ENCODE results near the gene NEFH.

Gene NEFH, protein sequence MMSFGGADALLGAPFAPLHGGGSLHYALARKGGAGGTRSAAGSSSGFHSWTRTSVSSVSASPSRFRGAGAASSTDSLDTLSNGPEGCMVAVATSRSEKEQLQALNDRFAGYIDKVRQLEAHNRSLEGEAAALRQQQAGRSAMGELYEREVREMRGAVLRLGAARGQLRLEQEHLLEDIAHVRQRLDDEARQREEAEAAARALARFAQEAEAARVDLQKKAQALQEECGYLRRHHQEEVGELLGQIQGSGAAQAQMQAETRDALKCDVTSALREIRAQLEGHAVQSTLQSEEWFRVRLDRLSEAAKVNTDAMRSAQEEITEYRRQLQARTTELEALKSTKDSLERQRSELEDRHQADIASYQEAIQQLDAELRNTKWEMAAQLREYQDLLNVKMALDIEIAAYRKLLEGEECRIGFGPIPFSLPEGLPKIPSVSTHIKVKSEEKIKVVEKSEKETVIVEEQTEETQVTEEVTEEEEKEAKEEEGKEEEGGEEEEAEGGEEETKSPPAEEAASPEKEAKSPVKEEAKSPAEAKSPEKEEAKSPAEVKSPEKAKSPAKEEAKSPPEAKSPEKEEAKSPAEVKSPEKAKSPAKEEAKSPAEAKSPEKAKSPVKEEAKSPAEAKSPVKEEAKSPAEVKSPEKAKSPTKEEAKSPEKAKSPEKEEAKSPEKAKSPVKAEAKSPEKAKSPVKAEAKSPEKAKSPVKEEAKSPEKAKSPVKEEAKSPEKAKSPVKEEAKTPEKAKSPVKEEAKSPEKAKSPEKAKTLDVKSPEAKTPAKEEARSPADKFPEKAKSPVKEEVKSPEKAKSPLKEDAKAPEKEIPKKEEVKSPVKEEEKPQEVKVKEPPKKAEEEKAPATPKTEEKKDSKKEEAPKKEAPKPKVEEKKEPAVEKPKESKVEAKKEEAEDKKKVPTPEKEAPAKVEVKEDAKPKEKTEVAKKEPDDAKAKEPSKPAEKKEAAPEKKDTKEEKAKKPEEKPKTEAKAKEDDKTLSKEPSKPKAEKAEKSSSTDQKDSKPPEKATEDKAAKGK

DNA sequence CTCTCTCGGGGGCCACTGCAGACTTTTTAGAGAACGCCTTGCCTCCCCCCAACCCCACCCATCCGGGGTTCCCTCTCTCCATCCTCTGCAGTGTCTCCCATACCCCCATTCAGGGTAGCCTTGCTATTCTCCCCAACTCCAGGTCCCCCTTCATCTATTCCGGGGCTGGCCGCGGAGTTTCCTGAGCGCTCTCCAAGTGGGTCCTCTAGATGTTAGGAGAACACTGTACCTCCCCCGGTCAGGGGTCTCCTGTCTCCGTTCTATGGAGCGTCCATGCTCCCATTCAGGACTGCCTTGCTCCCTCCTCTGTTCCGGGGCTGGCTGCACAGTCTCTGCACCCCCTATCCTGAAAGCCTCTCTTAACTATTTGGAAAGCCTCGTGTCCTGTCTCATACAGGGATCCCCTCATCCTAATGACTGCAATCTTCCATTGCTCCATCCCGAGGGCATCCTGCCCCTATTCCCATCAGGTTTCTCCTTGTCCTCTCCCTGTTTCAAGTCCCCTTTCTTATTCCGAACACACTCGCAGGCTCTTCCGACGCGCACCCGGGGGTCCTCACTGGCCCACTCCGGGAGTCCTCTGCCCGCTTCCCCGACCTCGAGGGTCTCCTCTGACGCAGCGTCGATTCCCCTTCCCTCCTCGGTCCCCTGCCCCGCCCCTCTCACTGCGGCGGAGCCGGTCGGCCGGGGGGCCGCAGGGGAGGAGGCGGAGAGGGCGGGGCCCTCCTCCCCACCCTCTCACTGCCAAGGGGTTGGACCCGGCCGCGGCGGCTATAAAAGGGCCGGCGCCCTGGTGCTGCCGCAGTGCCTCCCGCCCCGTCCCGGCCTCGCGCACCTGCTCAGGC lies at the start of gene NEFH:
NEFH (plus strand) TSS at position 802 of the 845 bp plus-strand sequence. CDS start 45 bp downstream, outside the sequence.
- Histone ChIP-seq H3K4me1 (ENCODE audit: control insufficient read depth in 1 of 2, insufficient read depth in 1 of 2, low read depth in 1 of 2, low read length in 1 of 2) (peaks cover 7 to 10% of the 10 kb centered on the region in 2 experiments), H3K27ac (no peak within 1 kb of the TSS), H3K27me3 (peaks cover 71% of the 10 kb centered on the region), H3K9me3 (no peaks in the 10 kb centered on the region), H3K36me3 (no peaks in the 10 kb centered on the region), H3K4me3 (ENCODE audit: low read depth in 1 of 2, low read length in 1 of 2) (peak within 1 kb of the TSS in 1 of 2 experiments; percentile 35)
- TF ChIP-seq, protein P1, sequence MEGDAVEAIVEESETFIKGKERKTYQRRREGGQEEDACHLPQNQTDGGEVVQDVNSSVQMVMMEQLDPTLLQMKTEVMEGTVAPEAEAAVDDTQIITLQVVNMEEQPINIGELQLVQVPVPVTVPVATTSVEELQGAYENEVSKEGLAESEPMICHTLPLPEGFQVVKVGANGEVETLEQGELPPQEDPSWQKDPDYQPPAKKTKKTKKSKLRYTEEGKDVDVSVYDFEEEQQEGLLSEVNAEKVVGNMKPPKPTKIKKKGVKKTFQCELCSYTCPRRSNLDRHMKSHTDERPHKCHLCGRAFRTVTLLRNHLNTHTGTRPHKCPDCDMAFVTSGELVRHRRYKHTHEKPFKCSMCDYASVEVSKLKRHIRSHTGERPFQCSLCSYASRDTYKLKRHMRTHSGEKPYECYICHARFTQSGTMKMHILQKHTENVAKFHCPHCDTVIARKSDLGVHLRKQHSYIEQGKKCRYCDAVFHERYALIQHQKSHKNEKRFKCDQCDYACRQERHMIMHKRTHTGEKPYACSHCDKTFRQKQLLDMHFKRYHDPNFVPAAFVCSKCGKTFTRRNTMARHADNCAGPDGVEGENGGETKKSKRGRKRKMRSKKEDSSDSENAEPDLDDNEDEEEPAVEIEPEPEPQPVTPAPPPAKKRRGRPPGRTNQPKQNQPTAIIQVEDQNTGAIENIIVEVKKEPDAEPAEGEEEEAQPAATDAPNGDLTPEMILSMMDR (IDR thresholded peaks at IDR 0.05): no peak

DNA sequence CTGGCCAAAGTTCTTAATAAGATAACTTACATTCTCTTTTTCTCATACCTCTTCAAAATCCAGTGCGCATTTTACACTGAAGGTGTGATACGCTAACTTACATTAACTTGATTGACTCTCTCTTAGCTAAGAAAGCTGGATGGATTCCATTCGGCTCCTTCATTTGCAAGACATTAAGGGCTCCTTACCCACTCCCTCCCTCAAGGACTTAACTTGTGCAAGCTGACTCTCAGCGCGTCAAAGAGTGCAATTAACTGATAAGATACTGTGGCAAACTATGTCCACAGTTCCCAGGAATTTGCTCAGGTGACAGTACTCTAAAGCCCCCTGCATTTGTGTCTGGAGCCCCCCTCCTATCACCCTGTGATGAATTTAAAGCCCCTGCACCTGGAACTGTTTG lies 48.0 kb upstream of the NEFH start:
- H3K4me3 ChIP-seq (ENCODE audit: low read depth in 1 of 2, low read length in 1 of 2): no peak overlapping the region
- H3K27me3 ChIP-seq: peaks cover 54% of the 10 kb centered on the region
- H3K36me3 ChIP-seq: no peaks in the 10 kb centered on the region
- H3K4me1 ChIP-seq (ENCODE audit: control insufficient read depth in 1 of 2, insufficient read depth in 1 of 2, low read depth in 1 of 2, low read length in 1 of 2): no peaks in the 10 kb centered on the region
- TF ChIP-seq, protein P1 (IDR thresholded peaks at IDR 0.05): no peak
- no peaks in the 10 kb centered on the region for H3K9me3 ChIP-seq
- H3K27ac ChIP-seq: no peak overlapping the region

DNA sequence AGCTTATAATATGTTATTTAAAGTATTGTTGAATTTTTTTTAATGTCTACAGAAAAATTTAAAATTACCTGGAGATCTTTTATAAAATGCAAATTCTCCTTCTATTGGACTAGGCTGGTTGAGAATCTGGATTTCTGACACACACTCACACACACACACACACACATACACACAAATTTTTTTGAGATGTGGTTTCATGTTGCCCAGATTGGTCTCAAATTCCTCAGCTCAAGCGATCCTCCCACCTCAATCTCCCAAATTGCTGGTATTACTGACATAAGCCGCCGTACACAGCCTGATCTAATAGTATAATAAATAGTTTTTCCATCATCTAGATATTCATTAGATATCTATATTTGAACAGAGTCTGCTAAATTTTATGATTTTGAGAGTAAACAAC lies 46.2 kb upstream of the NEFH start:
- TF ChIP-seq, protein P1 (IDR thresholded peaks at IDR 0.05): no peak
- Histone ChIP-seq H3K27me3 (peaks cover 51% of the 10 kb centered on the region), H3K36me3 (no peaks in the 10 kb centered on the region), H3K9me3 (no peaks in the 10 kb centered on the region), H3K27ac (no peak overlapping the region), H3K4me3 (ENCODE audit: low read depth in 1 of 2, low read length in 1 of 2) (no peak overlapping the region), H3K4me1 (ENCODE audit: control insufficient read depth in 1 of 2, insufficient read depth in 1 of 2, low read depth in 1 of 2, low read length in 1 of 2) (no peaks in the 10 kb centered on the region)

- H3K27me3 ChIP-seq: peaks cover 46% of the 10 kb centered on the region
- H3K4me1 ChIP-seq (ENCODE audit: control insufficient read depth in 1 of 2, insufficient read depth in 1 of 2, low read depth in 1 of 2, low read length in 1 of 2): no peaks in the 10 kb centered on the region
- H3K4me3 ChIP-seq (ENCODE audit: low read depth in 1 of 2, low read length in 1 of 2): no peak overlapping the region
- H3K27ac ChIP-seq: no peak overlapping the region
- TF ChIP-seq, protein P1 (IDR thresholded peaks at IDR 0.05): no peak
- no peaks in the 10 kb centered on the region for H3K36me3 ChIP-seq
- H3K9me3 ChIP-seq: no peaks in the 10 kb centered on the region
Measured at GRCh38 chr22:29434288-29434687, 45.7 kb upstream of the NEFH start.

All from neutrophil (primary cell).